Smooth muscle cell of the brain vasculature (primary cell): ENCODE results near the gene NUDT2.

Experiments used
- DNase-seq: peaks from one replicate; pipeline ENCODE4 v3.0.0-alpha.2; 2012; ENCODE audit warnings: low read depth, low spot score

NUDT2 gene

GRCh38 chr9:34384368-34385165 is 55.2 kb downstream of the NUDT2 start:
- DNase-seq = no peak

- DNase-seq = no peak
Observed at GRCh38 chr9:34385561-34386230, 56.3 kb downstream of the NUDT2 start.

GRCh38 chr9:34386656-34387055 is 57.3 kb downstream of the NUDT2 start:
- DNase-seq = no peak

- DNase-seq = no peak
Observed at GRCh38 chr9:34387239-34387638, 57.9 kb downstream of the NUDT2 start.

- DNase-seq = no peak
Observed at GRCh38 chr9:34392511-34392910, 63.1 kb downstream of the NUDT2 start.
